ENCODE results near the gene STOM. TPM values are rescaled to one million over a fixed set of nuclear protein-coding genes. Genes with fewer than 3 reads are reported as not detected.

Gene STOM
- total and polyA plus RNA-seq, 2 of the 8 experiments (the other 6 are each of a cell fraction or from before 2014, with no cell fraction given) = 25.2 to 60.4 TPM

DNA sequence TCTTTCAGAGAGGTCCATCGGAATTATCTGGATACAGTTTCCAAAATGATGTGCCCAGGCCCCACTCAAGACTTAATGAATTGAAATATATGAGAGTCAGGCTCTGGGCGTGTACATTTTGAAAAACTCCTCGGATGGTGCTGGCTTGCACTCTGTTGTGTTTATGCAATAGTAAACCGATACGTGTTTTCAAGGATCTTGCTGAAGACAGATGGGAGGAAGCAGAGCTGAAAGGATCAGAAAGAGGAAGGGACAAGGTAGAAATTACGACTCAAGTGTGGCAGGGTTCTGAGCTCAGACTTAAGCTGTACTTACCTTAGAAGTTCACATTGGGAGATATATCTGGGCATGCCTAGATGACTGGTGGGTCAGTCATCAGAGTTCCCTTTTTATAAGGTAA lies 13.7 kb upstream of the STOM start:
- Histone ChIP-seq H3K14ac (ENCODE audit: insufficient read length) (no peak overlapping the region), H3K27ac (ENCODE audit: low read depth, low read length) (no peak overlapping the region), H4K20me1 (replicated peaks in 1 of 2; ENCODE audit: control insufficient read depth in 1 of 2, insufficient read depth in 2 of 2, low read length in 2 of 2) (no peaks in the 10 kb centered on the region), H2AK5ac (ENCODE audit: low read depth, low read length) (no peak overlapping the region), H2BK15ac (ENCODE audit: low read length) (no peak overlapping the region), H2AFZ (ENCODE audit: low read length) (0 out of 2 replicates have a peak overlapping the region, but pooled peaks have one; percentile 19), H2BK20ac (ENCODE audit: low read length) (no peak overlapping the region), H3K9me3 (ENCODE audit: insufficient read depth in 2 of 2, low read depth in 1 of 2, low read length in 1 of 2) (no peaks in the 10 kb centered on the region), H3K23me2 (ENCODE audit: low read depth, low read length) (no peaks in the 10 kb centered on the region), H3K18ac (ENCODE audit: extremely low read depth, low read length) (no peak overlapping the region), H3K23ac (ENCODE audit: insufficient read length) (no peak overlapping the region), H3K4me1 (replicated peaks in 1 of 4; ENCODE audit: control insufficient read depth in 3 of 4, insufficient read depth in 4 of 4, low read length in 3 of 4) (peaks cover 0 to 5% (median under 1%) of the 10 kb centered on the region in 4 experiments; a peak in 3 of 7 replicates), H3K4ac (replicated peaks; ENCODE audit: insufficient read length, low read depth, low read length) (no peak overlapping the region), H4K5ac (ENCODE audit: insufficient read length, low read depth, low read length) (no peak overlapping the region), H2BK12ac (ENCODE audit: low read depth, low read length) (no peak overlapping the region), H3K4me2 (ENCODE audit: insufficient read depth in 1 of 2, low read depth in 2 of 2, low read length in 2 of 2) (no peak overlapping the region), H3K9ac (replicated peaks in 1 of 4; ENCODE audit: extremely low read depth in 1 of 4, low read depth in 3 of 4, low read length in 3 of 4) (no peak overlapping the region), H3K36me3 (ENCODE audit: control insufficient read depth in 2 of 4, insufficient read depth in 4 of 4, low read length in 3 of 4) (no peaks in the 10 kb centered on the region), H4K8ac (ENCODE audit: extremely low read depth, insufficient read depth, low read length) (no peak overlapping the region), H3K79me2 (ENCODE audit: control insufficient read depth in 1 of 2, insufficient read depth in 2 of 2, low read length in 2 of 2) (no peaks in the 10 kb centered on the region), H2BK5ac (ENCODE audit: low read depth, low read length) (no peak overlapping the region), H3K27me3 (replicated peaks in 1 of 4; ENCODE audit: control insufficient read depth in 3 of 4, extremely low read depth in 1 of 4, insufficient read depth in 3 of 4, low read length in 3 of 4) (no peaks in the 10 kb centered on the region), H2BK120ac (replicated peaks; ENCODE audit: low read depth, low read length) (no peak overlapping the region), H3K4me3 (ENCODE audit: extremely low read depth in 1 of 4, insufficient read depth in 2 of 4, low read depth in 3 of 4, low read length in 4 of 4) (no peak overlapping the region), H3K56ac (replicated peaks; ENCODE audit: insufficient read length, low read depth, low read length) (no peak overlapping the region), H3K79me1 (ENCODE audit: low read depth, low read length) (no peaks in the 10 kb centered on the region), H4K91ac (replicated peaks; ENCODE audit: insufficient read length, low read length) (no peak overlapping the region)
- 84% methylated on average over 6 of the region's 6 CpGs; no CpG with 5 or more reads in 1 of the 2 experiments for WGBS, 2 experiments (ENCODE audit: extremely low coverage in 1 of 2, insufficient coverage in 1 of 2, insufficient read length in 1 of 2, insufficient replicate concordance in 2 of 2, low coverage in 1 of 2, low lambda C conversion rate in 2 of 2, missing lambda C conversion rate in 1 of 2)
- ChIA-PET CTCF (ENCODE audit: partially characterized antibody) (interaction anchor here (0.6 to 5.8 kb wide), 5 partner anchors 9 to 103 kb away, joined by 3 to 30 read pairs (median 4); no protein-coding TSS in a partner anchor), POLR2A (ENCODE audit: partially characterized antibody) (no interaction called here)
- DNase-seq (ENCODE audit: low read depth in 1 of 2, low spot score in 2 of 2) = no peak
- no peak for FAIRE-seq
- TF ChIP-seq POU5F1 (IDR thresholded peaks at IDR 0.05; ENCODE audit: low read depth, low read length) (no peak), CEBPB (IDR thresholded peaks at IDR 0.05; ENCODE audit: low read depth, low read length) (no peak)
